ENCODE measurements around the gene UCP2.

Gene UCP2

DNA sequence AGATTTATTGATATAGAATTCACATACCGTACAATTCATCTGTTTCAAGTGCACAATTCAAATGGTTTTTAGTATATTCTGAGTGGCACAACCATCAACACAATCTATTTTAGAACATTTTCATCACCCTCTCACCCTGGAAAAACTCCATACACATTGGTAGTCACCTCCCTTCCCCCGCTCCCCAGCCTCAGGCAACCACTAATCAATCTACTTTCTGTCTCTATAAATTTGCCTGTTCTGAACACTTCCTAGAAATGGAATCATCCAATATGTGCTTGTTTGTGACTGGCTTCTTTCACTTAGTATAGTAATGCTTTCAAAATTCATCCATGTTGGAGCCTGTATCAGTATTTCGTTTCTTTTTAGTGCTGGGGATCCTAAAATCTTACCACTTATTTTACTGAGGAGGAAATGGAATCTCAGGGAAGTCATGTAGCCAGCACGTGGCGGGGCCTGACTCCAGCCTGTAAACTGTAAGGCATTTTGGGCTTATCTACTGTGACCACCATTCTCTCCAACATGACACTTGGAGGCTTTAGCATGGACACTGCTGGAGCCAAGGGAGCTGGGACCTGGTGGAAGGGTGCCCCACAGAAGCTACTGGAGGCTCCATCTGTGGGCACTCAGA is 27.1 kb upstream of the UCP2 start:
- no peak for DNase-seq

DNA sequence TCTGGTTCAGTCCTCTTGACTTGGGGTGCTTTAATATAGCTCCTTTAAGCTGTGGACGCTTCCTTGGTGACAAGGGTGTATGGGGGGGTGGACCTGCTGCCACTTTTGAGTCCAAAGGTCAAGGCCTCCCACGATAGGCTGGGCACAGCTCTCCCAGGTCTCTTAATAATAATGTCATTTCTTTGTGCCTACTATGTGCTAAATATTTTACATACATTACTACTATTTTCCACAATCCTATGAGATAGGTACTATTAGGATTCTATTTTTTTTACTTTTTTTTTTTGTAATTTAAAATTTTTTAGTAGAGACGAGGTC is 26.5 kb upstream of the UCP2 start:
- DNase-seq = no peak

DNA sequence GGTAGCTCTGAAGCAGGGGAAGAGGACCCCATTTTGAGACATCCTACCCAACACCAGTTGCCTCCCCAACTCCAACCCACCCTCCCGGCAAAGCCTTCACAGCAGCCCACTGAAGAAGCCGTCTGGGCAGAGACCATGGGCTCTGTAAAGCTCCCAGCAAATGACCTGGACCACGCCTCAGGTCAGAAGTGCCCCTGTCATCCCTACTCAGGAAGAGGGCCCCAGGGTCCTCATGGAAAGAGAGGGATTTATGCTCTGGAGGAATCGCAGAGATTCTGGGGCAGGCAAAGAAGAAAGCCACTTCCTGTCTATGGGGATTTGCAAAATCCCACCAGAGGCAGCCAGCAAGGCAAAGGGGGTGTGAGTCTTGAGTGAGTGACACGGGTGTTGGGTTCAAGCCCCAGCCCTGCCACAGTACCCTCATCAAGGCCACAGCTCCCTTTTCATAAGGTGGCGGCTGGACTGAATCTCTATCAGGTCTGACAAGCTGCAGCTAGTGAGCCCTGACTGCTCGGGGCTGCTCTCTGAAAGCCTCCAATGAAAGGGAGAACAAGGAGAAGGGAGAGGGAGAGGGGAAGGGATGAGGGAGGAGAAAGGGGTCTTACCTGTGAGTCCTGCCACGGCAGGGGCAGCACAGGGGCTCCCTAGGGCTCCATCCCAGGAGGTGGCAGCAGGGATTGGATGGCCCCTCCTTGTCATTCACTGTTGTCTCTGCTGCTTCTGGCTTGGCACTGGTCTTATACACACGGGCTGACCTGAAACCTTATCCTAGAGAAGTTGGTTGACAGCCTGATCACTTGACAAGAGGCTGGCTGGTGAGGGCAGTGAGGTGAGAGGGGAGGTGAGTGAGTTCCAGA is 26.0 kb upstream of the UCP2 start, which contains the start of gene UCP3:
UCP3 (minus strand) TSS at position 713 of the 857 bp plus-strand sequence. CDS start 2,043 bp downstream, outside the sequence.
- no peak for DNase-seq

GRCh38 chr11:74007691-74008372 is 25.2 kb upstream of the UCP2 start:
- DNase-seq = no peak

DNA sequence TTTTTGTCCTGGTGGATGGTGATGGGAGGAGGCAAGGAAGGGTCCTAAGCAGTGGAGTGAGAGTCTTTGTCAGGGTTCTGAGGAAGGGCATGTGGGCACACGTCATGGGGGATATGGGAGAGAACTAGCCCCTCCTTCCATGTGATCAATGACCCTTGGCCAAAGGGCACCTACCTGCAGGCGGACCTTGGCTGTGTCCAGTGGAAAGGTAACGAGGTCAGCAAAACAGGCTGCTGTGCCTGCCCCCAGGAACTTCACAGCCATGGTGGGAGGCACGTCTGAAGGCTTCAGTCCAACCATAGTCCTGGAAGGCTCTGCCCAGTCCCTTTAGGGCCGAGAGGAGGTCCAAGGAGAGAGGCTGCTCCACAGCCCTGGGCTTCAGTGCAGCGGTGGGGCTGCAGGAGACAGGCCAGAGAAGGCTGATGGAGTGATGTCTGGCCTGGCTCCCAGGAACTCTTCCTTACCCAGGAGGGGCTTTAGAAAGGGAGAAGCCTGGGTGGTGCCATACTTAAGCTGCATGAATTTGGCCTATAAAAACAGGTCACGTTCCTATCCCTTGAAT is 24.2 kb upstream of the UCP2 start:
- DNase-seq = no peak

DNA sequence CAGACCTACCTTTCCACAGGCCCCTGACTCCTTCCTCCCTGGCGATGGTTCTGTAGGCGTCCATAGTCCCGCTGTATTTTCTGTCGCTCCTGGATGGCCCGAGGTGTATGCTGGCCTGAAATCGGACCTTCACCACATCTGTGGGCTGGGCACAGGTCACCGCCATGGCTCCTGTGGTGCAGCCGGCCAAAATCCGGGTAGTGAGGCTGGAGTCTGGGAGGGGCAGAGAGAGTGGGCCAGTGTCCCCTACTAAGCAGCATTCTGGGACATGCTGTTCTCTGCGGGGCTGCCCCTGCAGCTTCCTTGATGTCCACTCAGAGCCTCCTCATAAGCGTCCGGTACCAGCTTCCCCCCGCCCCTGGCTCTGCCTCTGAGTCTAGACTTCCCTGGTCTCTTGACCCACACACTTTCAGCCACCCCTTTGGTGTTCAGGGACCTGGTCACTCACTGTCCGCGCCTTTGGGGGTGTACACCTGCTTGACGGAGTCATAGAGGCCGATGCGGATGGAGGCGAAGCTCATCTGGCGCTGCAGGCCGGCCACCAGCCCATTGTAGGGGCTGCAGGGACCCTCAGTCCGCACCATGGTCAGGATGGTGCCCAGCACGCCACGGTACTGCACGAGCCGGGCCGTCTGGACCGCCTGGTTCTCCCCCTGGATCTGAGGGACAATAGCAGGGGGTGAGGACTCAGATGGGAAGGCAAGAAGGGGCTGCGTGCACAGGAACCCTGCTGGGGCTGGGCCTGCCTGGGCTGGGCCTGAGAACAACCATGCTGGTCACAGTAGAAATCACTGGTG is 23.3 kb upstream of the UCP2 start:
- no peak for DNase-seq

DNA sequence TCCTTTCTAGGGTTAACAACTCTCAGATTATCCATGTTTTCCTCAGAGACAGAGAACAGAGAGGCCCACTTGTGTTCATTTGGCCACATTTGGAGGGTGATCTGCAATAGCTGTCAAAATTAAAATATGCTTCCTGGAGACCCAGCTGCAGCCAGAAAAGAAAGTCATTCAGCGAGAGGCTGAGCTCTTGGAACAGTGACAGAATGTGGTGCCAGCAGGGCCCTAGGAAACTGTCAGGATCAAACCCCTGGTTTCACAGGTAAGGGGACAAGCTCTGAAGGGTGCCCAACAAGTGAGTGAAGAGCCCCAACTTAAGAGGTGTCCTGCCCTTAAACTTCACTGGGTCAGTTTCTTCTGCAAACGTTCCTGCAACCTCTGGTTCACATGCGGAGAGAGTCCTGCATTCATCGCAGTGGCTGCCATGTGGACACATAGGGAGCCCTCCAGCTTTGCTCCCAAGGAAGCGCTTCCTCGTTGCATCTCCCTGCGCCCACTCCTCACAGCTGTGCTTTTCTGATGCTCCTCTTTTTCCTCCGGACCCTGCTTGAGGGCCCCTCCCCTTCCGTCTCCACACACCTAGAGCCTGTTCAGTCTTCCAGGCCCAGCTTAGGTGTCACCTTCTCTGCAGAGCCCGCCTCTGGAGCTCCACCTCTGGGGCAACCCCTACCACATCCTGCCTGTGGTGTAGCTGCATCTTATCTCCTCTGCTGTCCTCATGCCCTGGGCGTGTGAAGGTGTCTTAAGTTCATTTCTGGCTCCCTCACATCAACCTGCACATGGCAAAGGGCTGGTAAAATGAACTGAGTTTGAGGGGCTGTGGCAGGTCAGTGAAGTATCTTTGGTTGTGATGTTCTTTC is 22.3 kb upstream of the UCP2 start:
- DNase-seq = peak; percentile 90

DNA sequence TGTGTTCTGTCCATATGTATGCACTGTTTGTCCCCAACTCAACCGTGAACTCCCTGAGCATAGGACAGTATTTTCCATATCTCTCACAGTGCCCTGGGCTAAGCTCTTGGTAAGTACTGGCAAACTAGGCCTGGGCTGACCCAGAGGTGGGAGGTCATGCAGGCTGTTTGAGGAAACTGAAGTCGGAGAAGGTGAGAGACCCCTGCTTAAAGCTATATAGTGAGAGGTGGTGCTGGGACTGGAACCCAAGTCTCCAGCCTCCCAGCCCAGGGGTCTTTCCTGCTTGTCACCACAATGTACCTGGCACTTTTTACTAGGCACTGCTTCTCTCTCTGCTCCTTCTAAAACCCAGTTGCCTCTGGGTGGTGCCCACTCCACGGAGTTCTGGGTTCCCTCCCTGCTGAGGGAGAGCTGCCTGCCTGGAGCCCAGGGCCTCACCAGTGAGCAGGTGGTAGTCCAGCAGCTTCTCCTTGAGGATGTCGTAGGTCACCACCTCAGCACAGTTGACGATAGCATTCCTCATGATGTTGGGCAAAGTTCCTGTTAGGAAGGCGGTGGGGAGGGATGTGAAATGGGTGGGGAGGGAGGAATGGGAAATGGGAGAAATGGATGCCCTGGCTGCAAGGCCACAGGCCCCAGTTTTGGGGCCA is 21.5 kb upstream of the UCP2 start:
- no peak for DNase-seq

- no peak for DNase-seq
Measured at GRCh38 chr11:74002832-74003231, 20.2 kb upstream of the UCP2 start.

- no peak for DNase-seq
Measured at GRCh38 chr11:74001822-74002286, 19.2 kb upstream of the UCP2 start.

- no peak for DNase-seq
Measured at GRCh38 chr11:74000307-74001133, 17.9 kb upstream of the UCP2 start.

GRCh38 chr11:73999581-74000306 is 17.1 kb upstream of the UCP2 start:
- no peak for DNase-seq

GRCh38 chr11:73998846-73999575 is 16.4 kb upstream of the UCP2 start:
- DNase-seq = no peak

DNA sequence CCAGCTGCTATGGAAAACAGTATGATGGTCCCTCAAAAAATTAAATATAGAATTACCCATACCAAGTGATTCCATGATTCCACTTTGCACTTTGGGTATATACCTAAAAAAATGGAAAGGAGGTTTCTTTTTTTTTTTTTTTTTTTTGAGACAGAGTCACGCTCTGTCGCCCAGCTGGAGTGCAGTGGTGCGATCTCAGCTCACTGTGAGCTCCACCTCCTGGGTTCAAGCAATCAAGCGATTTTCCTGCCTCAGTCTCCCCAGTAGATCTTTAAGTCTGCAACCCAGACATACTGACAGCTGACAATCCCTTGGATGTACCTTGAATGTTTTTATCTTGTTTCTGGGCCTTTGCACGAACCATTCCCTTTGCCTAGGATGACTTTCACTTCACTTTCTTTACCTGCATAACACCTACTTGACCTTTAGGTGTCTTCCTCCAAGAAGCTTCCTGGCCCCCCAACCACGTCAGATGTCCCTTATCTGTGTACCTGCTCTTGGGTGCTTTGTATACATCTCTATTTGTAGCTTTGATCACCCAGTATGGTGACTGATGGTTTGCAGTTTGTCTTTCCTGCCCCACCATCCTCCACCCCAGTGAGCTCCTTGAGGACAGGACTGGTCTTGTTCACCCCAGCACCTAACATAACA is 14.6 kb upstream of the UCP2 start:
- DNase-seq = no peak

GRCh38 chr11:73996161-73996747 is 13.6 kb upstream of the UCP2 start:
- DNase-seq = no peak

DNA sequence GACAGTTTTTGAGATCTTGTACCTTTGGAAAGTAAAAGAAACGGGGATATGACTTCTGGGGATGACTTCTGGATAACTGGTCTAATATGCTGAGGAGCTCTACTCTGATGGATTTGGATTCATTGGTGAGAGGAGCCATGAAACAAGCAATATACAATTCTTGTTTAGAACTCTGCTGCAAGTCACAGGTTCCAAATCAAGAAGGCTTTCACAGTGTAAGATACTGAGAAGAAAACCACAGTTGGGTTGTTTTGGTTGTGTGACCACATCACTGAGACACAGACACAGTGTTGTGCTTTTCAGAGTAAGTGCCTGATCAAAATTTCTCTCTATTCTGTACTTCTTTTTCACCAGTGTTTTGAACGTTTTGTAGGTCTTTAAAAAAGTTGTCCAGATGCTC is 13.1 kb upstream of the UCP2 start:
- DNase-seq = peak; percentile 83

GRCh38 chr11:73995247-73995646 is 12.6 kb upstream of the UCP2 start:
- peak; percentile 86 for DNase-seq

Measured in CD4-positive, alpha-beta T cell treated with Interleukin-12 subunit alpha and Interleukin-12 subunit beta, for 1 hour (primary cell).